GM19238 (cell line): ENCODE data around the gene TTC31.
"Not testable (repeated sequence)": the region's sequence is repeated elsewhere in the genome, so short reads cannot be mapped to it uniquely, and the experiment has no call there.

Experiments used
- DNase-seq: peaks from one replicate; pipeline ENCODE4 v3.0.0; 2011; ENCODE audit warnings: low spot score; ENCODE audit not compliant: insufficient read length

The TTC31 gene

GRCh38 chr2:74483675-74484164 is 839 bp downstream of the TTC31 start:
- not testable (repeated sequence) for DNase-seq

DNA sequence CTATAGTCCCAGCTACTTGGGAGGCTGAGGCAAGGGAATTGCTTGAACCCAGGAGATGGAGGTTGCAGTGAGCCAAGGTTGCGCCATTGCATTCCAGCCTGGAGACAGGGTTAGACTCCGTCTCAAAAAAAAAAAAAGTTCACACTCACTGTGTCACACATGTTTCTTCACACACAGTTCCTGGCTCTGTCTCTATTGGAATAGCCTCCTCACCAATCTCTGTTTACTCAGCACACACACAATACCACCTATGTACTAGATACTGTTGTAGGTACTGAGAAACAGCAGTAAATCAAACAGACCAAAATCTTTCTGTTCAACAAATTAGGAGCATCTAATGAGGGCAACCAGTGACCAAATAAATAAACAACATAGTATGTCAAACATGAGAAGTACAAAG is 3.3 kb downstream of the TTC31 start:
- no peak for DNase-seq

- no peak for DNase-seq
Measured at GRCh38 chr2:74488643-74489481, 6.0 kb downstream of the TTC31 start.

GRCh38 chr2:74489906-74490305 is 7.0 kb downstream of the TTC31 start:
- no peak for DNase-seq

DNA sequence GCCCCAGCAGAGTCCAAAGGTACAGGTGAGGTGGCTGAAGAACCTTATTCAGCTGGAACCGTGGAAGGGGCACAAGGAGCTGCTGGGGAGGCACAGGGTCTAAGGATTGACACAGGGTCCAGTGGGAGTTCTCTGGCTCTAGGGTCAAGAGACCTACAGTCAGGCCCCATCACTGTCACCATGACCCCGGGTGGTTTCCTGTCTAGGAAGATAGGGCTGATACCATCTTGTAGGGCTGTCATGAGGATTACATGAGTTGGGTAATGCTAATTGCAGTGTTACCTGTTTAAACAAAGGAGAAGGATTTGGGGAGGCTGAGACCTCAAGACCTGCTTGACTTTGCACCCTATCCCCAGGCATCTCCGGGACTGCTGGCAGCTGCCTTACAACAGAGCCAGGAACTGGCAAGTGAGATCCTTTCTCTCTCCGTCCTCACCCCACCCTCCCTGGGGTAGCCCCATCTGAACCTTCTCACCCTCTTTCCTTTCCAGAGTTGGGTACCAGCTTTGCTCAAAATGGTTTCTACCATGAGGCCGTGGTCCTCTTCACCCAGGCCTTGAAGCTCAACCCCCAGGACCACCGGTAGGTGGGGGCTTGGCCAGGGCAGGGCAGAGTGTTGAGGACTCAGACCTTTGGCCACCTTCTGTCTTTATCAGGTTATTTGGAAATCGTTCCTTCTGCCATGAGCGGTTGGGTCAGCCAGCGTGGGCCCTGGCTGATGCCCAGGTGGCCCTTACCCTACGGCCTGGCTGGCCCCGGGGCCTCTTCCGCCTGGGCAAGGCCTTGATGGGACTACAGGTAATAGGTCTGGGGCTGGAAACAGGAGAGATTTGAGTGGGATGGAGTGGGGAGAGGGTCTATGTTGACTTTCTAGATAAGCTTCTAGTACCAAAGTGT is 9.0 kb downstream of the TTC31 start:
- no peak for DNase-seq

DNA sequence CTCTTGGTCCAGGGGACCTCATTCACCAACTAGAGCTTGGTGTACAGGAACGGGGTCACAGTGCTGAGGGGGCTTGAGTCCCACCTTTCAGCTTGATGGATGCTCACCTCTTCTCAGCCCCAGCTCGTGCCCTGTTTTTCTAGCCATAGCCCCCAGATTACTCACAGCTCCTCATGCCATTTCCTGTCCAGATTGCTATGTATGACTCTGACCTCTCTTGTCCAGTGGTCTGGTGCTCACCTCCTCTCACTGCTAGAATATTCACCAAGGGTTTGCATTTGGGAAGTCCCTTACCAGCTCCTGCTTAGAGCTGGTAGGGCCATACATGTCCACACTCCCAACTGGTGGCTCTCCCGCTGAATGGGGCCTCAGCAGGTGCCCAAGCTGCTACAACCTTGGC is 10.7 kb downstream of the TTC31 start:
- DNase-seq, result no peak

DNA sequence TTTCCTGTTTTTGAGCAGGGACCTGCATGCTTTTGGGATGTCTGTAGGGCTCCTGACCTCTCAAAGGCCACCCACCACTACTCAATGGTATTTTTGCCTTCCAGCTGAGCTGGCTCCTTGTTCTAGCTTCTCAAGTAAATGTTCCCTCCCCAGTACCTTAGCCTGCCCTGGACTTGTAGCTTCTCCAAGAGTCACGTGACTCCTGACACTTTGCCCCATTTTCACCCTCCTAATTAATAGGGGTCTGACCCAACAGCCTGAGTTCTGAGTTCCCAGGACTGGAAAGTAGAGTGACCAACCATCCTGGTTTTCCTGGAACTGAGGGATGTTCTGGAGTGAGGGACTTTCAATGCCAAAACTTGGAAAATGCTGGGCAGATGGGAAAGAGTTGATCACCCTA is 12.6 kb downstream of the TTC31 start:
- DNase-seq, result no peak

DNA sequence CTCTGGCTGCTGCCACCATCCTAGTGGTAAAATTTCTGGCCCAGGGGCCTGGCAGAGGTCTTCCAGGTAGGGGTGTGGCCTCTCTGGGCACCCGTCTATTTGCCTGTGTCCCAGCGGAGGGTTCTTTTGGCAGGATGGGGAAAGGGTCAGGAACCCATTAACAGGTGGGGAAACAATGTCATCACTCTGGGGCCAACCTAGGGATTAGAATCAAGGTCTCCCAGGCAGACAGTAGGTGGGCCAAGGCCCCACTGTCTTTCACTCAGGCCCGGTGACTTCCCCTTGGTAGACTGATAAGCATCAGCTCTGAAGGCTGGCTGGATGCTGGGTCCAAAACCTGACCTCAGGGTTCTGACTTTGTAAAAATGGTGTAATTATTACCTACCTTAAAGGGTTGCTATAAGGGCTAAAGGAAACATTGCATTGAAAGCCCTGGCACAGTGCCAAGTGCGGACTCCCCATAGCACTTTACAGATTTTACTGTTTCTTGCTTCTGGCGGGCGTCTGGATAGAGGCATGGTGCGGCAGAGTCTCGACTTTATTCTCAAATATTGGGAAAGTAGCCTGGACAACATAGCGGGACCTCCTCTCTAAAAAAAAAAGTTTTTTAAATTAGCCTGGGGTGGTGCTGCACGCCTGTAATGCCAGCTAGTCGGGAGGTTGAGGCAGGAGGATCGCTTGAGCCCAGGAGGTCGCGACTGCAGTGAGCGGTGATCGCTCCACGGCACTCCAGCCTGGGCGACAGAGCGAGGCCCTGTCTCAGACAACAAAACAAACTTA is 14.3 kb downstream of the TTC31 start:
- no peak for DNase-seq

DNA sequence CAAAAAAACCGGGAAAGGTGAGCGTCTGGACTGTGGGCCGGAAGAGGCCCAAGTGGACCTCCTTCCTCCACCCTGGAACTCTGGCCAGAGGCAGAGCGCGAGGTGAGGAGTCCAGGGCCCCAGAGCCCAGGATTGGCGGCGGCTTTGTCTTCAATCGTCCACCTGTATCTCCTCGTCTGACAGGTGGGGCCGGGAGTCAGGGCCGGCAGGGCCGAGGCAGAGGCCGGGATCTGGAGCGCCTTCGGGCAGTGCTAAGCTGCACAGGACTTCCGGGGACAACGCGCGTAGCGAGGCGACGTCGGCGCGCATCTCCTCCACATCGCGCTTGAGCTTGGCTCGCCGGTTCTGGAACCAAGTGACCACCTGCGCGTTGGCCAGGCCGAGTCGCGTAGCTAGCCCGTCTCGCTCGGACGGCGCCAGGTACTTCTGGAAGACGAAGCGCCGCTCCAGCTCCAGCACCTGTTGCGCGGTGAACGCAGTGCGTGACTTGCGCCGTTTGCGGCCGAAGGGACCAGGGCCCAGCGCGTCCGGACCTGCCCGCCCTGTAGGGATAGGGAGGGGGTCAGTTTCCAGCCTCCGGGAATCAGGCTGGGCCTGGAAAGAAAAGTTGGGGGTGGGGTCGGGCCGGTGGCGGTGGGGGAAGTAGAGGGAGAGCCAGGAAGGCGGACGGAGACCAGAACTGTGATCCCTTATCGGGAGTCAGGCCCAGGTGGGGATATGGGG is 15.1 kb downstream of the TTC31 start:
- no peak for DNase-seq

DNA sequence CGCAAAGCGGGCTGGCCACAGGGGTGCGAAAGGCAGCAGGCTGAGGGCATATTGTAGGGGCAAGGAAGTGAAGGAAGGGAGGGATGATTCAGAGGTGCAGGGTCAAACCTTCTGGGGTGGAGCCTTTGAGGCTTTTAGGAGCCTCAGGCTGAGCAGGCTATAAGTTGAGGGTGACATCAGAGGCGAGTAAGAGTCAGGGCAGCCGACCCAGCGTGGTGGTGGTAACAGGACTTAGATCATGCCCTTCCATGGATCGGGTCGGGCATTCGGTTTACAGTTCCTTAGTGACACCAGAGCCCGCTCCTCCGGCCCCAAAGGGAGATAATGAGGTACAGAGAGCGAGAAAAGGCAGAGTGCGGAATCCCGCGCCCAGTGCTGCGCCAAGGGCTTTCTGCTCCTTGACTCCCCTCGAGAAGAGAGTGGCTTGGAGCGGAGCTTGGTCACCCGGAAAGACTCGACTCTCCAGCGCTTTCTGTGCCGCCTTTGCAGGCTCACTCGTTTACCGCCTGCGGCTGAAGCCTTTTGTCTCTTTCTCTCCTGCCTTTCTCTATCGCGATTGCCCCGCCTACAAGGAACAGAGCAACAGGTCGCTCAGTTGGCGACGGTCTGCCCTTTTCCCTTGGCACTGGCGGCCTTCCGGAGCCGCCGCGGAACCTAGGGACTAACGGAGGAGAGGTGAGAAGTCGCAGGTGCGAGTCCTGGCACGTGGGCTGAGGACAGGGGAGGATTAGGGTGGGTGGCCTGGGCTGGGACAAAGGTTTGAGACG is 15.8 kb downstream of the TTC31 start:
- DNase-seq, result no peak

DNA sequence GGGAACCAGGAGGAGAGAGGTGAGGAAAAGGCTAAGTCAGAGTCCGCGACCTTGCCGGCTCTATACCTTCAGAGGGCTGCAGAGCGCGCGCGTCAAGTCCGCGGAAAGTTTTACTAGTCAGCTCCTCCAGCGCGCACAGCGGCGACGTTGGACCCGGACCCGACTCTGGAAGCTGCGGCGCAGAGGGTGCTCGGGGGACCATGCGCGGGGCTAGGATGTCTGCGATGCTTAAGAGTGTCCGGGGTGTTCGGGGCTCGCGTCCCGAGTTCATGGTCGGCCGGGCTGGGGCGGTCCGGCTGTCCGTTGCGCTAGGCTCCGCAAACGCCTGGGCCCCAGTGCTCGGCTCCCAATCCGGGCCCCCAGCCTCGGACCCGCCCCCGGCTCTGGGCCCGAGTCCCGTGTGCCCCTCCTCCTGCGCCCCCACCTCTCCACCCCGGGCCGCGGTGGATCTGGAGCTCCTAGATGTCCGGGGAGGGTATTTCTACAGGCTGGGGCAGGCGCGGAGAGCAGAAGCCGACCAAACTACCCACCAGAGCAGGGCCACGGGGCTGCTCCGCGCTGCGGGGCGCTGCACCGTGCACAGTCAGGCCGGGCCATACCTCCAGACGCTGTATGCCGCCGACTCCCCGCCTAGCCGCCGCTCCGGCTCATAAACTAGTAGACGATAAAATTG is 16.5 kb downstream of the TTC31 start, which contains the start of gene LBX2:
Gene LBX2, minus strand, starts transcription at position 337 of the 673 bp plus-strand sequence. Its CDS starts 66 bp downstream, at position 271.
- no peak for DNase-seq

DNA sequence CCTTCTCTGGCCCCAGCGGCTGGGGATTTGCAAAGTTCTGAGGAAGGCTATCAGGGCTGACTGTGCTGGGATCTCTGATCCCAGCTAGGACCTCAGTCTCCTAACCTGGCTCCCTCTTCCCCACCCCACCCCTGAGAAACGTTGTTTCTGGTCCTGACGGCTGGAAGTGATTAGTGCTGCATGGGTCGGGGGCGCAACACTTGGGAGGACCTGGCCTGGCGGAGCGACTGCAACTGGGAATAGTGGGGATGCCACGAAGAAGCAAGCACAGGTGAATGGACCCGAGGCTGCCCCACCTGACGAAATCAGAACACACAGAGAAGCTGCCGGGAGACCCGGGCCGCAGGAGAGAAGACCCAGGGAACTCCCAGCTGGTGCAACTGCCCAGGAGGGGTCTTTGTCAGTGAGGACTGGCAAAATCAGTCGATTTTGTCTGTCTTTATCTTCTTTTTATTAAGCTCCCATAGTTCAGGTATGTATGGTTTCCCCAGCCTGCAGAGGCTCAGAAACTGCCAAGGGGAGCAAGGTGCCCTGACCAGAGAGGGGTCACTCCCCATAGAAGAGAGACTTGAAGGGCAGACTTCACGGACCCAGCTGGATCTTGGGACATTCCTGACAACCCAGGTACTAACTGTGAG is 17.2 kb downstream of the TTC31 start:
- no peak for DNase-seq

- DNase-seq, result no peak
Measured at GRCh38 chr2:74500578-74500946, 17.7 kb downstream of the TTC31 start.

DNA sequence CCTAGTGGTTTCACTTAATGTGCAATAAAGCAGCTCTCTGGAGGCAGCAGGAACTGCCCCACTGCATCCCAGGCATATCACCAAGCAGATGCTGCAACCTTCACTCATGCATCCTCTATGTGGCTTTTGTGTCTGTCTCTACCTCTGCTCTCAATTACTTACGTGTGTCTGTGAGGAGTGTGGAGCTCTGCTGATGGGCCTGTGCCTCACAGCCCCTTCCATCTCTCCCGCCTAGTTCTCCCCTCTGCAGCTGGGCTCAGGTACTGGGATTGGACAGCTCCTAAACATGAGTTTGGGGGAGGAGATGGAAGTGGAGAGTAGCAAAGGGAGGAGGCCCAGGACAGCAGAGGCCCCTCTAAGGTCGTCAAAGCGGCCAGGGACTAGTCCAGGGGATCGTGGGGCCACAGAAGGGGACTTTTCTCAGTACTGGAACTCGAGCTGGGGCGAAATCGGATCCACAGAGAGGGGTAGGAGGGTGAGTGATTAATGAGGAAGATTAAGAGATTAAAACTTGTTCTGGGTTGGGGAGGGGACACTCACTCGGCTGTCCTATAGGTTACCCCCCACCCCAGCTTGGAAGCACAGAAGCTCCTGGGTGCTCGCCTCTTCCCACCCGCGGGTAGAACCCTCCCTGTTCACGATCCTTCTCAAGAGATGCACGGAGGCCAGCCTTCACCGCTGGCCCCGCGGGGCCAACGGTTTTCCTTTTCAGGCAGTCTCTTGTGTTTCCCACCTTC is 18.6 kb downstream of the TTC31 start:
- no peak for DNase-seq

GRCh38 chr2:74502147-74502719 is 19.4 kb downstream of the TTC31 start:
- no peak for DNase-seq

GRCh38 chr2:74502720-74503505 is 20.0 kb downstream of the TTC31 start:
- DNase-seq, result no peak
